ENCODE results near the gene HFM1. TPM values are rescaled to one million over a fixed set of nuclear protein-coding genes. Genes with fewer than 3 reads are reported as not detected.

Gene HFM1
- total and polyA plus RNA-seq, 2 donors (not counting 1 experiment from before 2014, with no cell fraction given) = 0.23 to 0.83 TPM

DNA sequence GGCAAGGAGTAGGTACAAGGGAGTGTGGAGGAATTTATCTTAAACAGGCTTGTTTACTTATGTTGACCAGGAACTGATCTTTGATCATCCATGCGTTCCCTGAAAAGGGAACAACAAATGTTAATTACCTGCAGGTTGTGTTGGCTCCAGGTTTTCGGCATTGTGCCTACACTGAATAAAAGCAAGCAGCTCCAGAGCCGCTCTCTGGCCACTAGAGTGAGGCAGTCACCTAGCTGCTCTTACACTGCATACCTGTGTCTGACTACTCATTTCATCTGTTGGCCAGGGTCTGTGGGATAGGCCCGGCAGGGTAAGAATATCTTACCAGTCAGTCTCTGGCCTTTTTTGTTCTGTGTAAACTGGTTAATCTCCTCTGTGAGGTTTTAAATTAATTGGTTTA, 183.6 kb downstream of the HFM1 start:
- H2AFZ ChIP-seq (ENCODE audit: low read length) = no peak overlapping the region
- no peak for DNase-seq (ENCODE audit: low read depth in 2 of 2)
- no peaks in the 10 kb centered on the region for H3K27me3 ChIP-seq (ENCODE audit: control insufficient read depth, insufficient read depth, low read length)
- H3K4me2 ChIP-seq (ENCODE audit: extremely low read depth, insufficient read depth, low read length) = no peak overlapping the region
- H3K4me1 ChIP-seq (ENCODE audit: control insufficient read depth, extremely low read depth, insufficient read depth, low read length) = no peaks in the 10 kb centered on the region
- H3K36me3 ChIP-seq (ENCODE audit: control insufficient read depth, insufficient read depth, low read length) = no peaks in the 10 kb centered on the region
- H3K4me3 ChIP-seq (replicated peaks in 1 of 4; ENCODE audit: control extremely low read depth in 1 of 4, insufficient read depth in 1 of 4, low read depth in 3 of 4, low read length in 4 of 4) = no peak overlapping the region
- H3K79me2 ChIP-seq (ENCODE audit: control insufficient read depth, insufficient read depth, low read length) = no peaks in the 10 kb centered on the region
- no peak overlapping the region for H3K9ac ChIP-seq (ENCODE audit: insufficient read depth, low read length)
- H3K27ac ChIP-seq (ENCODE audit: insufficient read depth, low read length) = no peak overlapping the region
- no peak for TF ChIP-seq EZH2 (IDR thresholded peaks at IDR 0.05; ENCODE audit: low read length, missing control alignments)
- TF ChIP-seq, protein P1, sequence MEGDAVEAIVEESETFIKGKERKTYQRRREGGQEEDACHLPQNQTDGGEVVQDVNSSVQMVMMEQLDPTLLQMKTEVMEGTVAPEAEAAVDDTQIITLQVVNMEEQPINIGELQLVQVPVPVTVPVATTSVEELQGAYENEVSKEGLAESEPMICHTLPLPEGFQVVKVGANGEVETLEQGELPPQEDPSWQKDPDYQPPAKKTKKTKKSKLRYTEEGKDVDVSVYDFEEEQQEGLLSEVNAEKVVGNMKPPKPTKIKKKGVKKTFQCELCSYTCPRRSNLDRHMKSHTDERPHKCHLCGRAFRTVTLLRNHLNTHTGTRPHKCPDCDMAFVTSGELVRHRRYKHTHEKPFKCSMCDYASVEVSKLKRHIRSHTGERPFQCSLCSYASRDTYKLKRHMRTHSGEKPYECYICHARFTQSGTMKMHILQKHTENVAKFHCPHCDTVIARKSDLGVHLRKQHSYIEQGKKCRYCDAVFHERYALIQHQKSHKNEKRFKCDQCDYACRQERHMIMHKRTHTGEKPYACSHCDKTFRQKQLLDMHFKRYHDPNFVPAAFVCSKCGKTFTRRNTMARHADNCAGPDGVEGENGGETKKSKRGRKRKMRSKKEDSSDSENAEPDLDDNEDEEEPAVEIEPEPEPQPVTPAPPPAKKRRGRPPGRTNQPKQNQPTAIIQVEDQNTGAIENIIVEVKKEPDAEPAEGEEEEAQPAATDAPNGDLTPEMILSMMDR (conservative IDR thresholded peaks at IDR 0.05 in 1 of 2, IDR thresholded peaks at IDR 0.05 in 1 of 2; ENCODE audit: low read depth in 1 of 2, low read length in 2 of 2) = no peak
- no peaks in the 10 kb centered on the region for H3K9me3 ChIP-seq (ENCODE audit: control insufficient read depth, insufficient read depth, low read depth, low read length)
- H4K20me1 ChIP-seq (ENCODE audit: control insufficient read depth, extremely low read depth, insufficient read depth, low read length) = no peaks in the 10 kb centered on the region

DNA sequence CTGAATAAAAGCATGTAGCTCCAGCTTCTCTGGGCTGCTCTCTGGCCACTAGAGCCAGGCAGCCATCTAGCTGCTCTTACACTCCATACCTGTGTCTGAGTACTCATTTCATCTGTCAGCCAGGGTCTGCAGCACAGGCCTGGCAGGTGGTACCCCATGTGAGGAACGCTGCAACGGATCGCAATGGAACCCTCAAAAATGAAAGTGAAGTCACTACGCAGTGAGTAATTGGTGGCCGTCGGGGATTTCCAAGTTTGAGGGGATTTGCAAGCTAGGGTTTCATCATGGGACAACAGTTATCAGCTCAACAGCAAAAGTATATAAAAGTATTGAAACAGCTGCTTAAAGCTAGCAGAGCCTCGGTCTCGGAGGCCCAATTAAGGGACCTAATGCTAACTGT, 186.7 kb downstream of the HFM1 start:
- no peaks in the 10 kb centered on the region for H3K79me2 ChIP-seq (ENCODE audit: control insufficient read depth, insufficient read depth, low read length)
- no peaks in the 10 kb centered on the region for H3K9me3 ChIP-seq (ENCODE audit: control insufficient read depth, insufficient read depth, low read depth, low read length)
- H3K27ac ChIP-seq (ENCODE audit: insufficient read depth, low read length) = no peak overlapping the region
- no peak overlapping the region for H3K4me3 ChIP-seq (replicated peaks in 1 of 4; ENCODE audit: control extremely low read depth in 1 of 4, insufficient read depth in 1 of 4, low read depth in 3 of 4, low read length in 4 of 4)
- H3K36me3 ChIP-seq (ENCODE audit: control insufficient read depth, insufficient read depth, low read length) = no peaks in the 10 kb centered on the region
- no peaks in the 10 kb centered on the region for H4K20me1 ChIP-seq (ENCODE audit: control insufficient read depth, extremely low read depth, insufficient read depth, low read length)
- H2AFZ ChIP-seq (ENCODE audit: low read length) = no peak overlapping the region
- no peak for DNase-seq (ENCODE audit: low read depth in 2 of 2)
- H3K4me2 ChIP-seq (ENCODE audit: extremely low read depth, insufficient read depth, low read length) = no peak overlapping the region
- no peaks in the 10 kb centered on the region for H3K4me1 ChIP-seq (ENCODE audit: control insufficient read depth, extremely low read depth, insufficient read depth, low read length)
- TF ChIP-seq, protein P1 (conservative IDR thresholded peaks at IDR 0.05 in 1 of 2, IDR thresholded peaks at IDR 0.05 in 1 of 2; ENCODE audit: low read depth in 1 of 2, low read length in 2 of 2) = no peak
- TF ChIP-seq EZH2 (IDR thresholded peaks at IDR 0.05; ENCODE audit: low read length, missing control alignments) = no peak
- H3K9ac ChIP-seq (ENCODE audit: insufficient read depth, low read length) = no peak overlapping the region
- no peaks in the 10 kb centered on the region for H3K27me3 ChIP-seq (ENCODE audit: control insufficient read depth, insufficient read depth, low read length)

Other genes starting within 250 kb of the HFM1 start
- 3.1 and 3.6 TPM in 2 replicates for gene CDC7, start 96.0 kb upstream of the HFM1 start, total RNA-seq
- gene CDC7, start 96.0 kb upstream of the HFM1 start, polyA plus RNA-seq = 5.1 and 8.6 TPM in 2 replicates